Choroid plexus epithelial cell (primary cell): Measurements from ENCODE around the gene IL1R1.
"Not testable (repeated sequence)": the region's sequence is repeated elsewhere in the genome, so short reads cannot be mapped to it uniquely, and the experiment has no call there.

Experiments
- DNase-seq: peaks from one replicate; pipeline ENCODE4 v3.0.0-alpha.2; 2010; ENCODE audit warnings: low read depth
- H3K4me3 ChIP-seq: 2 replicates; pipeline ENCODE4 v1.5.1; 2011; ENCODE audit warnings: low read depth, mild to moderate bottlenecking, control low read depth, low read length, moderate library complexity
- CTCF ChIP-seq: conservative IDR thresholded peaks from 2 replicates; pipeline ENCODE4 v1.5.1; 2011; ENCODE audit warnings: low read depth, mild to moderate bottlenecking, control low read depth, inconsistent platforms, low read length, moderate library complexity

IL1R1 gene

GRCh38 chr2:102106133-102106556, 36.4 kb upstream of the IL1R1 start:
- TF ChIP-seq CTCF, result no peak
- DNase-seq, result peak; percentile 90
- peak overlapping the region; percentile 32 for H3K4me3 ChIP-seq

- not testable (repeated sequence) for DNase-seq, H3K4me3 ChIP-seq
Observed at GRCh38 chr2:102106813-102107740, 35.5 kb upstream of the IL1R1 start.

- no peak overlapping the region for H3K4me3 ChIP-seq
- no peak for TF ChIP-seq CTCF
- DNase-seq, result peak; percentile 78
Observed at GRCh38 chr2:102107741-102108070, 34.8 kb upstream of the IL1R1 start.

GRCh38 chr2:102109016-102109415, 33.5 kb upstream of the IL1R1 start:
- TF ChIP-seq CTCF, result no peak
- H3K4me3 ChIP-seq, result no peak overlapping the region

GRCh38 chr2:102110171-102110570, 32.4 kb upstream of the IL1R1 start:
- no peak for DNase-seq

More at GRCh38 chr2:102109016-102109415, 33.5 kb upstream of the IL1R1 start:
- DNase-seq, result peak; percentile 62

GRCh38 chr2:102110596-102111334, 31.8 kb upstream of the IL1R1 start:
- no peak overlapping the region for H3K4me3 ChIP-seq
- no peak for DNase-seq

More at GRCh38 chr2:102110171-102110570, 32.4 kb upstream of the IL1R1 start:
- TF ChIP-seq CTCF, result no peak
- no peak overlapping the region for H3K4me3 ChIP-seq

More at GRCh38 chr2:102110596-102111334, 31.8 kb upstream of the IL1R1 start:
- no peak for TF ChIP-seq CTCF
